HG03045 (cell line): ENCODE measurements around the gene MYH11.
"Not testable (repeated sequence)": the region's sequence is repeated elsewhere in the genome, so short reads cannot be mapped to it uniquely, and the experiment has no call there.

Source experiments
- ATAC-seq: cut with Tn5 transposase; IDR thresholded peaks from one replicate; pipeline ENCODE4 v1.9.1; 2021; ENCODE audit warnings: mild to moderate bottlenecking, moderate library complexity; ENCODE audit not compliant: unreplicated experiment

The MYH11 gene

DNA sequence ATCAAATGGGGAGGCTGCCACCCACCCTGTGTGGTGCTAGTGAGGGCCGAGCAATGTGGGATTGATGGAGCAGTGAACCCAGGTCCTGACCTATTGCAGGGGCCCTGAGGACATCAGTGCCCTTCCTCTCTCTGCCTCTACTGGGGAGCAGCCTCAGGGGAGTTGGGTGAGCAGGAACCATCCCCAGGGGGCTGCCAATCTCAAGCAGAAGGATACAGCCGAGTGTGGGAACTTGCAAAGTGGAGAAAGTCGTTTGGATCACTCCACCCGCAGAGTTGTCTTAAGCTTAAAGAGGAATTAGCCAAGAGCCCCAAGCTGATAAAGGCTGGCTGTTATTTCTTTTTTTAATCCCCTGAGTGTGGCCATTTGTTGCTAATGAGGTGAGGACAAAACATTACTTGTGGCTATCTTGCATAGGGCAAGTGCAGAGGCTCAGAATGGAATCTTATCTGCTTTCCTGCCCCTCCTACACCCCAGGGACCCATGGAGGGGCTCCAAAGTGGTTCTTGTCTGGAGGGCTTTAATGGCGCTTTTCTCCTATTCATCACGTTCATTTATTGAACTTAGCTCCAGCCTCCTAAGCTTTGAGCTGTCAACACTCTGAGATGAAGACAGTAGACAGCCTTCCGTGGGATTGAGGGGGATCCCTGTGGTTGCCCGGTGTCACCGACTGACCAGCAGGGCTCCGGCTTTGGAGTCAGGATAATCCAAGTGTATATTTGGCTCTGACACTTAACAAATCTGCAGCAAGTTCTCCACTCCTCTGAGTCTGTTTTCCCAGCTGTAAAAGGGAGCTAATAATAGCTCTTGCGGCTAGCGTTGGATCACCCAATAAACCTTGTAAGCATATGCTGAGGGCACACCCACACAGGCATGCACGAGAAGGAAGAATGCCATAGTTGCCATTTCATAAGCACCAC lies 45.1 kb downstream of the MYH11 start:
- ATAC-seq, result no peak

GRCh38 chr16:15810949-15811348 lies 45.9 kb downstream of the MYH11 start:
- ATAC-seq, result no peak

GRCh38 chr16:15810411-15810810 lies 46.4 kb downstream of the MYH11 start:
- no peak for ATAC-seq

DNA sequence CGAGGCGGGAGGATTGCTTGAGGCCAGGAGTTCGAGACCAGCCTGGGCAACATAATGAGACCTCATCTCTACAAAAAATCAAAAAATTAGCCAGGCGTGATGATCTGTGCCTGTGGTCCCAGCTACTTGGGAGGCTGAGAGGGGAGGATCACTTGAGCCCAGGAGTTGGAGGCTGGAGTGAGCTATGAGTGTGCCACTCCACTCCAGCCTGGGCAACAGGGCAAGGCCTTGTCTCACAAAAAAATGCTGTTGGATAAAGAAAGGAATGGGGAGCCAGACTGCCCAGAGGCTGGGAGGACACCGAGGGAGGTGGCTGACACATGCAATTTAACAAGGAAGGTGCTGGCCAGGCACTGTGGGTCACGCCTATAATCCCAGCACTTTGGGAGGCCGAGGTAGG lies 47.5 kb downstream of the MYH11 start:
- not testable (repeated sequence) for ATAC-seq

- no peak for ATAC-seq
Measured at GRCh38 chr16:15808071-15808470, 48.8 kb downstream of the MYH11 start.

DNA sequence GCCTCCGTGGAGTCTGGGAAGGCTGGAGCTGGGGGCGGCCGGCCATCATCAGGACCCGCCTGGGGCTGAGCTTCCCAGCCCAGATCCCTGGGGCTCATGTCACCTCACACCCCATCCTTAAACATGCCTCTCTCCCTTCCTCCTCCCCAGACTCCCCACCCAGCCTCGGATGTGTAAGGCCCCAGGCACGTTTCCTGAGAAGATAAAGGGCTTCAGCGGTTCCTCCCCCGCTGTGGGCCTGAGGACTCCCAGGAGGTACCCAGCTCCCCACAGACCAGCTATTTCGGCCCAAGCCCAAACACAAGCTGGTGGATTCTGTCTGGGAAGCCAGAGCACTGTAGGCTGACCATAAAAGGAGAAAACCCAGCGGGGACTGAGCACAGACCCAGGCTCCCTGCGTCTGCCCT lies 49.2 kb downstream of the MYH11 start:
- ATAC-seq, result no peak

DNA sequence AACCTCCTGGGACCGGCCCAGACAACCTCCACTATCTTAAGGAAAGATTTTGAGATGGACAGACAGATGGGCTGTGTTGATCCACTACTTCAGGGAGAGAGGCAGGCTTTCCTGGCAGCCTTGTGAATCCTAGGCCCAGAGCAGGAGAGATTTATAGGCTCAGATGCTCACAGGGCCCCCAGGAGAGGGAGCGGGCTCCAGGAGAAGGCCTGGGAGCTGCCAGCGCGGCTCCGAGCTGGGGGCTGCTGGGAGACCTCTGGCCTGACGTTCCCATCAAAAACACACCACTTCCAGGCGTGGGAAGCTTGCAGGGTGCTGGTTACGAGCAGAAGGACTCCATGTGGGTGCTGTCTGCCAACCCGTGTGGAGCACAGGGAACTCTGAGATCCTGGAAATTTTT lies 53.2 kb downstream of the MYH11 start:
- ATAC-seq, result no peak

DNA sequence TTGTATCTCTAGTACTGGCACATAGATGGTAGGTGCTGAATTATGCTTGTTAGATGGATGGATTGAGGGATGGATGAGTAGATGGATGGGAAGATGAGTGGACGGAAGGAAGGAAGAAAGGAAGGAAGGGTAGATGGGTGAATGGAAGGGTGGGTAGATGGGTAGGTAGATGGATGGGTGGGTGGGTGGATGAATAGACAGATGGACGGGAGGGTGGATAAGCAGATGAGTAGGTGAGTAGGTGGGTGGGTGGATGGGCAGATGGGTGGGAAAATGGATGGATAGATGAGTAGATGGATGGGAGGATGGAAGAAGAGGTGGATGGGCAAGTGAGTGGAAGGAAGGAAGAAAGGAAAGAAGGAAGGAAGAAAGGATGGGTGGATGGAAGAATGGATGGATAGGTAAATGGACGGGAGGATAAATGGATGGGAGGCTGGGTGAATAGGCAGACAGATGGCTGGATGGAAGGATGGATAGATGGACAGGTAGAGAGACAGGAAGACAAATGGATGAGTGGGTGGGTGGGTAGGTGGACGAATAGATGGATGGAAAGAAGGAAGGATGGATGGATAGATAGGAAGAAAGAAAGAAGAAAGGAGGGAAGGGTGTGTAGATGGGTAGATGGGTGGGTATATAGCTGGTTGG lies 56.9 kb downstream of the MYH11 start:
- no peak for ATAC-seq

DNA sequence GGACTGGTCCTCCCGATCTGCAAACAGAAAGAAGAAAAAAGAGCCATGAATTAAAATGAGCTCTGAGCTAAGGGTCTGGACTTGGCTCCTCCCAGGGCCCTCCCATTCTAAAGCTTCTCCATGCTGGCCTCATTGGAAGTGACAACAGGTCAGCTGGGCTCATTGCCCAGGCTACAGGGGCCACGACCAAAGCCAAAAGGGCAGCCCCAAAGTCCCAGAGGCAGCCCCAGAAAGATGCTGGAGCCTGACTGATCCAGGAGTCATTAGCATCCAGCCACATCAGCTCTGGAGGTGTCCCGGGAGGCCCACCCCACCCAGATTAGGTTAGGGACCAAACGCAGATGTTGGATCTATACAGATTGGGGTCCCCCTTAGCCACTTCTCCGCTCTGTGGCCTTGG lies 58.2 kb downstream of the MYH11 start:
- ATAC-seq, result no peak

DNA sequence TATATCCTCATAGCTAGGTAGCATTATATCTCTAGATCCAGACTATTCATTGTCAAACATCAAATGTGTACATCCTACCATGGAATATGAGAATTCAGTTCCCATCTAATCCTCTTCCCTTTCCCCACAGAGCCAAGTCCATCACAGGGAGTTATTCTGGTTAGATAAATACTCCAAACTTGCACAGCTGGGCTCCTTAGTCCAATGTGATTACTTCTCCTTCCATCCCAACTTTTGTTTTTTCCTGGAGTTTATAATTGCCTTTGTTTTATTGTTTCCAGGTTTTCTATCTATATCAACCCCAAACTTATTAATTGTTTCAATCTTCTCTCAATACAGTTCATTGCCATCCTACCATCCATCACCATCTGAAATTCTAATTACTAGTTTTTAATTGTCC lies 59.9 kb downstream of the MYH11 start:
- no peak for ATAC-seq

DNA sequence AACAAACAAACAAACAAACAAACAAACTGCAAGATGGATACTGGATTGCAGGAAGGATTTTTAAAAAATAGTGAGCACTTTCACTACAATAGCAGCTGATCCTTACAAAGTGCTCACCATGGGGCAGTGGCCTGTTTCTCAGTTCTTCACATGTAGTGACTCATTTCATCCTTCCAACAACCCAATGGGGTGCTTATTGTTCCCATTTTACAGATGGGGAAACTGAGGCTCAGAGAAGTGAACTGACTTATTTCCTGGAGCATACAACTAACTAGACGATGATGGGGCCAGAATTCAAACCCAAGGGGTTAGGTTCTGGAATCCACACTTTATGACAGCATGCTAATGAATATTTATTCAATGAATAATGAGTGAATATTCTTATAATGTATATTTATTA lies 61.2 kb downstream of the MYH11 start:
- ATAC-seq, result no peak

GRCh38 chr16:15792563-15792971 lies 64.3 kb downstream of the MYH11 start:
- ATAC-seq, result no peak

DNA sequence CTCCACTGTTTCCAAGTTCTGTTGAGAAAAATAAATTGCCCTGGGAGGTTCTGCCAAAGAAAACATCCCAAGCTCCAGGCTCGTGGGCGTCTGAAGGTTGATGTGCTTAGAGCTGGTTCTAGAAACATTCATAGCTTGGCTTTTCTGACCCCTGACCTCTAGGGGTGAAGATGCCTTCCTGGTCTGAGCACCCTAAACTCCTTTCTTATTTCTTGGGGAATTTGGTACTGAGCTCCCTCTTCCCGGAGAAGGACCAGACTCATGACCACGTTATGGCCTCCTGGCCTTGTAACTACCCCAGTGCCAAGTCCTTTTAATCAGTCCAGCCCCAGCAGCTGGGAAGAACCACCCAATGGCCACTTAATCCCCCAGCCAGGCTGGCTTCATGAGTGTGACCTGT lies 66.4 kb downstream of the MYH11 start:
- ATAC-seq, result no peak

DNA sequence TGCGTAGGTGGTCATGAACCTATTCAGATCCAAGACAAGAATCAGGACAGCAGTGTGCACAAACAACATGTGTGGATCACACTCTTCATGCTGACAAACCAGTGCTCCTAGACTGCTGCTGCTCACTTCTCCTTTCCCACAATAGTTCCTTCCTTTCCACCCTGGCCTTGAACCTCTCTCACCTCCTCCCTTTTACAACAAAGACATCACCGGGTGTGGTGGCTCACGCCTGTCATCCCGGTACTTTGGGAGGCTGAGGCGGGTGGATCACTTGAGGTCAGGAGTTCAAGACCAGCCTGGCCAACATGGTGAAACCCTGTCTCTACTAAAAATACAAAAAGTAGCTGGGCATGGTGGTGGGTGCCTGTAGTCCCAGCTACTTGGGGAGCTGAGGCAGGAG lies 67.0 kb downstream of the MYH11 start:
- not testable (repeated sequence) for ATAC-seq

DNA sequence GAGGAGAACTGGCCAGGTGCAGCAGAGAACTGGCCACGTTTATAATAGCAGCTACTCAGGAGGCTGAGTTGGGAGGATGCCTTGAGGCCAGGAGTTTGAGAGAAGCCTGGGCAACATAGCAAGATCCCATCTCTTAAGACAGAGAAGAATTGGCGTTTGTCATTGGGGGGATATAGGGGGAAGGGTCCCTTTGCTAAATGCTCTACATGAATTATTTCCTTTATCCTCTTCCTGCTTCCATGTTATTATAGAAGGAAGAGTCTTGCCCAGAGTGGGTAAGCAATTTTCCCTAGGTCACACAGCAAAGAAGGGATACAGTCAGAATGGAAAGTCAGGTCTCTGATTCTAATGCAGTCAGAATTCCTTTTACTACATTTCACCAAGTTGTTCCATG lies 68.0 kb downstream of the MYH11 start:
- ATAC-seq, result no peak

GRCh38 chr16:15786501-15786900 lies 70.3 kb downstream of the MYH11 start:
- no peak for ATAC-seq

DNA sequence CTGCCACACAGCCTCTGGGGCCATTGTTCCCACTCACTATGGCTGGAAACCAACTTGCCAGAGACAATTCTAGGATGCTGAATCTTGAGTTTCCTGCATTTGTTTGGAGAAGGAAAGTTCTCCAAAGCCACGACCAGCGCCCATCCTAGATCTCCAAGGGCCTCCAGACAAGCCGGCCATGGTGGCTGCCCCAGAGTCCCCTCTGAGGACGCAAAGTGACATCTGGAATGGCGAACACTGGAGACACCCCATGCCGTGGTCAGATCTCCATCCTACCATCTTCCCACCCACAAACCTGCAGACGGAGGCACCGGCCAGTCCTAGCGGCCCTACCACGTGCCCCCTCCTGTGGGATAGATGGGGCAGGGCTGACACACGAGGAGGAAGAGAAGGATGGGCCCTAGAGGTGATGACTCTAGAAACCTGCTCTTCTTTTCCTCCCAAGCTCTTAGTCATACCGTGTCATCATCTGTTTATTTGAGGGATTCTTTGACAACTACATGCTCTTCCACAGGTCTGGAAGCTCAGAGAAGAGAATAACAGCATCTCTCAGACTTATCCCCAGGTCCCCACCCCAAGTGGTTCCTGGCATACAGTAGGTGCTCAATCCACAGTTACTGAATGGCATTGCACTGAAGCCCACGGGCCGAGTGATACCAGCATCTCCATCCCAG lies 71.3 kb downstream of the MYH11 start:
- no peak for ATAC-seq

GRCh38 chr16:15783985-15784384 lies 72.8 kb downstream of the MYH11 start:
- no peak for ATAC-seq

DNA sequence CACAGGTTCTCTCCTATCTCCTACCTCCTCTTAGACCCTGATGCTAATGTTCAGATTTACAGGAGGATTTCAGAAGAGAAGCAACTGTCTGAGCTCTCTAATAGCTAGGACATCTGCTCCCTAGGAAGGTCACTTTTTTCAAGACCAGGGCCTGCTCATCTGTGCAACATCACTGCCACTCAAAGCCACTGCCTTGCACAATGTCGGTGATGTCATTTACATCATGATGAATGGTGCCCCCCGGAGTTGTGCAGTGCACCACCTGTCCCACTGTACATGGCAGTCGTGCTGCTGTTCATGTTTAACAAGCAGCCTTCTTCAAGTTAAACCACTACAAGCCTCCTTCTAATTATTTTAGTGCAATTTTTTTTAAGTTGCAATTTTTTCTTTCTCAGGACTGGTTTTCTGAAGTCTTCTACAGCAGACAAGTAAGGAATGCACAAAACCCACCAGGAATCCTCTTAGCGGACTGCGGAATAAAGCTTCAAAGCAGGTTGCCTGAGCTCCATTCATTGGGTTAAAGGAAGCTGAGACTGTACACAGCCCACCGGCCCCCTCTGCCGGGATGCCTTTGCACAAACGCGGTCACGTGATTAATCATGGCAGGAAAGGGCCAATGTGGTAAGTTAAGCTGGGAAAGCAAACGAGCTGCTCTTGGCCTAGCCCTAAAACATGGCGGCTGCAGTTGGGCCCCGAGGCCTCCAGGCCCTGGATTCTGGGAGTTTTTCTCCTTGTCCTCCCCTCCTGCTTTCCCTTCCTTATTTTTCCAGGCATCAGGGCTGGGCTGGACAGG lies 74.1 kb downstream of the MYH11 start:
- no peak for ATAC-seq

DNA sequence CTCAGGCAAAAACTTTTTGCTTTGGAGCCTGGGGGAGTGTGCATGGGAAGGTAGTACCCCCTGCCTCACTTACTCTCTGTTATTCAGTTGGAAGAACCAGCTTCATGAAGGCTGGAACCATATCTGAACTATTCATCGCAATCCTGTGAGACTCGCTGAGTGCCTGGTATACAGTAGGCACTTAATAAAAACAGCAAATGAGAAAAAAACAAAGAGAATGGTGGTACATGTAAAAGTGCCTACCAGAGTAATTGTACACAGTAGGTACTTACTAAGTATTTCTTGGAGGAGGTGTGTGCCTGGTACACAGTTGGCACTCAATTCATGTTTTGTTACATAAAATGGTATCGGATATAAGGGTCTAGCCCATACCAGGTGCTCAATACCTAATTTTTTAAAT lies 75.2 kb downstream of the MYH11 start:
- no peak for ATAC-seq

- ATAC-seq, result no peak
Measured at GRCh38 chr16:15780805-15781204, 76.0 kb downstream of the MYH11 start.
